Sigmoid colon (tissue), 4 donors: Measurements from ENCODE around the gene ATOH8.

Experiments used
- CTCF ChIP-seq, 4 experiments: fragments of 450-650 bp in 3 of 4; fragments of 200-600 bp in 1 of 4; IDR thresholded peaks; one replicate each; pipeline ENCODE4 v1.5.1; 2016 to 2019; ENCODE audit warnings: antibody characterized with exemption in 4 of 4, mild to moderate bottlenecking in 3 of 4, moderate library complexity in 2 of 4
- EP300 ChIP-seq, 4 donors: sonication (generic); formaldehyde crosslinking; IDR thresholded peaks; one replicate each; pipeline ENCODE4 v1.6.1; 2017; ENCODE audit warnings: antibody characterized with exemption in 4 of 4
- POLR2A ChIP-seq, 2 donors: fragments of 450-650 bp; IDR thresholded peaks; one replicate each; pipeline ENCODE4 v1.6.1; 2016; ENCODE audit warnings: antibody characterized with exemption in 2 of 2, mild to moderate bottlenecking in 2 of 2, moderate library complexity in 2 of 2

- no peak for TF ChIP-seq CTCF (IDR thresholded peaks at IDR 0.05)
- TF ChIP-seq EP300 (IDR thresholded peaks at IDR 0.05), result no peak
- no peak for TF ChIP-seq POLR2A (IDR thresholded peaks at IDR 0.05)
These were observed 36.2 kb downstream of the ATOH8 start for GRCh38 chr2:85790032-85790431.
